DND-41 (cell line): ENCODE results near the gene PIP4K2A.
"Not testable (repeated sequence)": the region's sequence is repeated elsewhere in the genome, so short reads cannot be mapped to it uniquely, and the experiment has no call there.

ENCODE experiments used
- CTCF ChIP-seq: IDR thresholded peaks from 2 replicates; pipeline ENCODE4 v1.5.1; 2012; ENCODE audit warnings: borderline replicate concordance, low read length, moderate library complexity, mild to moderate bottlenecking; ENCODE audit not compliant: poor library complexity, severe bottlenecking; ENCODE audit errors: extremely low read depth
- EZH2 ChIP-seq: IDR thresholded peaks from 3 replicates; pipeline ENCODE4 v1.6.1; 2012; ENCODE audit warnings: borderline replicate concordance, low read depth, mild to moderate bottlenecking, moderate library complexity, low read length, inconsistent platforms; ENCODE audit not compliant: severe bottlenecking

DNA sequence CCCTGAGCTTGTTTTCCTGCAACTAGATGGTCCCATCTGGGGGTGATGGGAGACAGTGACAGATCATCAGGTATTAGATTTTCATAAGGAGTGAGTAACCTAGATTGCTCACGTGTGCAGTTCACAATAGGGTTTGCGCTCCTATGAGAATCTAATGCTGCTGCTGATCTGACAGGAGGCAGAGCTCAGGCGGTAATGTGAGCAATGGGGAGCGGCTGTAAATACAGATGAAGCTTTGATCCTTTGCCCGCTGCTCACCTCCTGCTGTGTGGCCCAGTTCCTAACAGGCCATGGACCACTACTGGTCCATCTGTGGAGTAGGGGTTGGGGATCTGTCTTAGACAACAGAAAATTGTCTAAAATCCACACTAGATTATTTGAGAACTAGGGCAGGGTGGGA is 22.3 kb downstream of the PIP4K2A start:
- not testable (repeated sequence) for TF ChIP-seq CTCF, EZH2
